Measurements from ENCODE around the gene NCK2.
A peak's percentile ranks its signal among the peaks of the same experiment; 100 is the strongest.

NCK2 gene

DNA sequence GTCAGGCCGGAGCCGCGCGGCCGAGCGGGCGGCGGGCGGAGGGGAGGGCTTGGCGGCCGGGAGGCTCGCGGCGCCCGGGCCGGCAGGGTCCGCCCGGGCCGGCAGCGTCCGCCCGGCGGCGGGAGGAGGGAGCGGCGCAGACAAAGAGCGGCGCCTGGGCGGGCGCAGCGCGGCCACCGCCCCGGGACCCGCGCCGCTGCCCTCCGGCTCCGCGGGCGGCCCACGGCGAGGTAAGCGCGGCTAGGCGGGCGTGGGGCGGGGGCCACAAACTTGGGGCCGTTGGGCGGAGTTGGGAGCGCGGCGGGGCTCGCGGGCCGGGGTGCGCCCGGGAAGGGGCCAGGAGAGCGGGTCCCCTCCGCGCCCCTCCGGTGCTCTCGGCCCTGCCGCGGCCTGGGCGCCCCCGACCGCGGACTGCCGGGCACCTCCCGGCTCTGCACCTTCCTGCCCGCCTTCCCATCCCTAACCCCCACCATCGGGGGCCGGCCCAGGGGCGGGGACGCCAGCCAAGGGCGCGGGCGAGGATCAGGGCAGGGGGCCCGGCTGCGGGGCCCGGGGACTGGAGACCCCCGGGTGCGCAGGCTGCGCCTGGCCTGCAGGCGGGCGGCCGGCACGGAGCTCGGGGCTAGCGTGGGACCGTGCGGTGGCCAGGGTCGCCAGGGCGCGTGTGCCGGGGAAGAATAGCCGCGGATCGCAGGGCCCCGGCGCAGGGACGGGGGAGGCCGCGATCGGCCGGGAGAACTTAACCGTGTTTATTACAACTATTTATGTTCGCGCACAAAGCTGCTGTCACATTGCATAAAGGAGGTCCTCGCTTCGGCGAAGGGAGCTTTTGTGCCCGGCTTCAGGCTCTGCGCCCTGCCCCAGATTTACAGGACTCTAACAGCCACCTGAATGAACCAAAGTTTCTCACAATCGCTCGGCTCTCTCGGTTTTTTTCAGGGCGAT lies at the start of gene NCK2:
Gene NCK2 (plus strand): TSS at position 4 of the 945 bp plus-strand sequence. CDS start 110,152 bp downstream, outside the sequence.
- DNase-seq: peak; percentile 29

DNA sequence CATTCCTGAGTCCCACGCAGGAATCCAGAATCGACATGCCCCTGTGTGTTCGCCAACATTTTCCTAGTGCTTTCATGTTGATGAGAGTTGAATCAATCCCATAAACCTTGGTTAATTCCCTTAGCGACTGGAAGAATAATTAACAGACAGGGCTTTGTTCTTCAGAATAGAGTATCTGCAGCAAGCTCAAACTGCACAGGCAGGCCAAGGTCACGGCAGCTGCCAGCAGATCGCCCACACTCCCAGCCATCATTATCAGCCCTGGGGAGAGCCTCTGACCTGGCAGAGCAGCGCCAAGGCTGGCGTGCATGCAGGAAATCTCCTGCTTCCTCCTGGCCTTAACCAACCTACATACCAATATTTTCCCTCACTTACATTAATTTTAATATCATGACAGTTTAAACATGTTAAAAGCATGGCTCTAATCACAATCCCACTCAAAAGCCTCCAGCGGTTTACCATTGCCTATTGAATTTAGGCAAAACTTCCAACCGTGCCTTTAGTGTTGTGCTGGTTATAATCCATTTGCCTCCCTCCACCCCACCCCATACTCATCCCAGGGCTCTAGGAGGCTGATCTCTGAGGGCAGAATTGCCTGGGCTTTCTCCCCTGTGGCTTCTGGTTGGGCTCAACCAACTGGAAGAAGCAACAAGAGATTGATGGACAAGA lies 46.8 kb upstream of the NCK2 start:
- no peak for DNase-seq

DNA sequence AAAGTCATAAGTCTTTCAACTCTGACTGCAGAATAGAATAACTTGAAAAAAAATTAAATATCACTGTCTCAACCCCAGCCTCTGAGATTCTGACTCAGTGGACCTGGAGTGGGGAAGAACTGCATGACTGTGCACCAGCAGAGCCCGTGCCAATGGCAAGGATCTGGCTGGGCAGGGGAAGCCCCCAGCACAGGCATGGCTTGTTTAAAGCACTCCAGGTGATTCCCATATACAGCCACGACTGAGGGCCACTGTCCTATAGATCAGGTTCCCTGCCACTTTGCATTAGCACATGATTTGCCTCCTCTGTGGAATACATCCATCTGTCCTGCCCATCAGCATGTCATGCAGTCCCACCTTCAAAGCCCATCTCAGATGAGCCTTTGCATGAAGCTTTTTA lies 45.9 kb upstream of the NCK2 start:
- DNase-seq: no peak

DNA sequence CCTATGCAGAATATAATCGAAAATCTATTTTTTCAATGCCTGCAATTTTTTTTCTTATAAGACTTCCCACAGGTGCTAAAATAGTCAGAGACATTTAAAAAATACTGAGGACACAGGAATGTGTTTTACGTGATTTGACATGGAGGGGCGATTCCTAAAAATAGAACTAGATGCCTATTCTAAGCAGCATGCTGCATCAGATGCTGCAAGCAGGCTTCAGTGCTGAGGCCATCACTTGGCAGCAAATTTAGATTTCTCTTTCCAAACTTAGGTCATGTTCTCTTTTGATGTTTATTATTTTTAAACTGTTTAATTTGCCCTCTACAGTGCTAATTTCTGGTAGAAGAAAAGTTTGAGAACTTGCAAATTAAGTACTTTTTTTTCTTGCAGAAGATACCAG lies 43.7 kb upstream of the NCK2 start:
- DNase-seq: no peak

DNA sequence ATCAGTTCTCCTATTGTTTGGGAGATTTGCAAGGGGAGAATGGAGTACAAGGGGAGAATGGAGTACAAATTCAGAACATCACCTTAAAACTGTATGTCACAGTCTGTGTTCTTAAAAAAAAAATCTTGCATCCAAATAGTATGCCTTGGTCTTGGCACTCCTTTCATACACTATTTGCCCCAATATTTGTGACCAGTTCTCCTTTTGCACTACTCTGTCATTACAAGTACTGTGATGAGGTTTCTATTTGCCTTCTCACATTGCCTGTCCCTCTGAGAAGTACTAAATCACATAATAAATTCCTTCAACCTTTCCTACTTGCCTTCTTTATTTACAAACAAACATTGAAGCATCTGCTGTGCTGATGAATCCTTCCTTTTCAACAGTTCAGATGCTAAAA lies 36.0 kb upstream of the NCK2 start:
- DNase-seq: no peak

DNA sequence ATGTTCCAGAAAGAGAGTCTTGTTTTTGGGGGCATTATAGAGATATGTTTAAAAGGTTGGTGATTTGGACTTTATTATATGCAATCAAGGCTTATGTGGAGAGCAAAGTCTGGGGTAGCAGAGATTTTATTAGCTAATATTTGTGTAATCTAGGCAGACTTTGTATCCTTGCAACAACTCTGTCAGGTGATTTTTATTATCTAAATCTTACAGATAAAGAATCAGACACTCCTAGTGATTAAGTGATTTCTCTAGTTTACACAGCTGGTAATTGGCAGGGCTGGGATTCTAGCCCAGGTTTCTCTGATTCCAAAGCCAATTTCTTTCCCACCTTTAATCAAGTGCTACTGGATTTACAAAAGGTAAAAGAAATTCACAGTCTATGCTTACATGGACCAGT lies 33.3 kb upstream of the NCK2 start:
- DNase-seq: no peak

DNA sequence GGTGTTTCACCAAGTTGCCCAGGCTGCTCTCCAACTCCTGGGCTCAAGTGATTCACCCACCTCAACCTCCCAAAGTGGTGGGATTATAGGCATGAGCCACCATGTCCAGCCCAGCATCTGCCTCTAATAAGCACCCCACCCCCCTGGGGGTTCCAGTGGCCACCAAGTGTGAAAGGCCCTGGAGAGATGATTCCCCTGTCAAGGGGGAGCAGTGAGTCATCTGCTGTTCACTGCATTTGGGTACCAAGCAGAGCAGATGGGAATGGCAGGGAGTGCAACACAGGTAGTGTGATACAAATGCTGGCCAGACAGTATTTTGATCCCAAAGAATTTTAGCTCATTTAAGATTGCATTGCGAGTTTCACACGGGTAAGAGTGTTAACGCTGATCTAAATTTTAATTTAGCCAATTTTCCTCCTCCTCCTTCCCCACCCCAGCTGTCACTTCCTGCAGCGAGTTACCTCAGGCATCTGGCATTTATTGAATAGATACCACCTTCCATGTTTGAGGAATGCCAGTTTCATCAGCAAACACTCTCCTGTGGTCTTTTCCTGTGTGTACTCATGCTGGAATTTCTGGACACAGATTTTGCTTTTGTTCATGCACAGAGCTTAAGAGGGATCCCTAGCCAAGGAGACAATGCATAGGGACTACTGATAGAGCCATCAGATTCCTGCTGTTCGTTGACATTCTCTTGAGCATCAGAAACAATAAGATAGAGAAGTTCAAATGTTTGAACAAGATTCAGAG lies 32.4 kb upstream of the NCK2 start:
- DNase-seq: no peak

DNA sequence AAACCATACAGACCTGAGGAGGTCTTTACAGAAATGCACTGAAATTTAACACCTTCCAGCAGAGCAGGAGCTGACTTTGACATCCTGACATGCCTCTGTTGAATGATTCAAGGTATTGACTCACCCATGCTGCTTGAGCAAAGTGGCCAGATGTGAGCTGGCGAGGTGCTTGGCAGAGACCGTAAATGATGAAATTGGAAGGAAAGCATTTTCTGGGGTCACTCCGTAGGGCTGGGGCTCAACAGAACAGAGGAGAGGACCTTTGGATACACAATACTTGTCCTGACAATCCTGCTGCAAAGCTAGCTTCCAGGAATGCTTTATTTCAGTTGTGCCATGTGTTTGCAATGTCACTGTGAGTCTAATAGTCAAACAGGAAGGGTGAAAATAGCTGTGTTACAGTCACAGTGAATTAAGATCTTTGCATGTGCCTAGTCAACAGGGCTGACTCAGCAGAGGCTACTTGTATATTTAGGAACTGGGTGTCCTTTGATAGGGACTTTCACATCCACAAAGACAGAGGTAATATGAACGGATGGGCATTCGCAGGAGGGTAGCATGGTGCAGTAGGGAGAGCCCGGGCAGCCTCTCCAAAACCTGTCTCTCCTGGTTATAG lies 31.6 kb upstream of the NCK2 start:
- DNase-seq: no peak

DNA sequence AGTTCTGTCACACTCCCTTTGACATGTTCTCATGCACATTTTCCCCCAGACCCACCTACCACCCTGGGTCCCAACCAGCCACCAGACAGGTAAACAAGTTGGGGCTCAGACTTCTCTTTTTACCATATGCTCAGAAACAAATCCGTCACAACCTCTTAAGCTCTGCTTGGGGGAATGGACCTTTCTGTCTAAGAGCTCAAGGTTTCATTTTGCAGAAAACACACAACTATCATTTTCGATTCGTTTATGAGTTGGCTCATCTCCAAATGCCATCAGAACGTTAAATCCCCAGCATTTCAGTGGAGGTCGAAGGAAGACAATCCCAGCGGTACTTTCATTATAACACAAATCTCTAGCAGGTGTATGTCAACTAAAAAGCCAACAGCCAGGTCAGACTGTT lies 30.6 kb upstream of the NCK2 start:
- DNase-seq: no peak

DNA sequence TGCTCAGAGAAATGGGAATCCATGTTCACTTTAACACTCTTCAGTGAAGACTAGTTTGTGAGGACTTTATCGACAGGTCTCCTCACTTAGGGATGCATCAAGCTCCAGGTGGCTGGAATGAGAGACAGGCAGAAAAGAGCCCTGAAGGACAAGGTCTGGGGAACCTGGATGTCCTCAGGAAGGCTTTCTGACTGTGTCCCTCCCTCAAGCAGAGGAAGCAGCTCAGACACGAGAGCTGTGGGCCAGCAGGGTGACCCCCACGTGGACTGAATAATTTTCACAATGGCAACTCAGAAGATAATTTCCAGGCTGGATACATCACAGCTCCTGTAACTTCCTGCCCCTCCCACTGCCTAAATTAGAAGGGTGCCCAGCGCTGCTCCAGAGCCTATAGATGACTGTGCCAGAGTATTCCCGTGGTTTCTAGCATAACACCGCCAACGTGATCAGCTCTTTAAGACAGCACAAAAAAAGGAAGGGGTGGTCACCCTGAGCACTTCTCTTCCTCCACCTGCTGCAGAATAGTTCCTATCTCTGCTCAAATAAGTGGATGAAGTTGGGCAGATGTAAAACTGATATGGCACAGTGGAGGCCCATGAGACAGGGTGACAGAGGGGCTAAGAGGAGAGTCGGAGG lies 25.7 kb upstream of the NCK2 start:
- no peak for DNase-seq

DNA sequence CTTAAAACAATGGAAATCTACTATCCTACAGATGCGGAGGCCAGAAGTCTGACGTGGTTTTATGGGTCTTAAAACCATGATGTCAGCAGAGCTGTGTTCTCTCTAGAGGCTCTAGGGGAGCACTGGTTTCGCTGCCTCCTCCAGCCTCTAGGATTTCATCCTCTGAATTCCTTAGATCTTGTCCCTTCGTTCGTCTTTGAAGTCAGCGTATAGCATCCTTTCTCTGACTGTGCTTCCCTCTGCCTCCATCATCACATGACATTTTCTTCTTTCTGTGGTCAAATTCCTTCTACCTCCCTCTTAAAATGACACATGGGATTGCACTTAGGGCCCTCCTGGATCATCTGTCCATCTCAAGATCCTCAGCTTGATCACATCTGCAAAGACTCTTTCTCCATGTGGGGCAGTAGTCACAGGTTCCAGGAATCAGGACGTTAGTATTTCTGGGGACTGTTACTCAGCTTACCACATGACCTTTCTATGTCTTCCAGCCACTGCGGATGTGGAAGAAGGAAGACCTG lies 22.7 kb upstream of the NCK2 start:
- no peak for DNase-seq

DNA sequence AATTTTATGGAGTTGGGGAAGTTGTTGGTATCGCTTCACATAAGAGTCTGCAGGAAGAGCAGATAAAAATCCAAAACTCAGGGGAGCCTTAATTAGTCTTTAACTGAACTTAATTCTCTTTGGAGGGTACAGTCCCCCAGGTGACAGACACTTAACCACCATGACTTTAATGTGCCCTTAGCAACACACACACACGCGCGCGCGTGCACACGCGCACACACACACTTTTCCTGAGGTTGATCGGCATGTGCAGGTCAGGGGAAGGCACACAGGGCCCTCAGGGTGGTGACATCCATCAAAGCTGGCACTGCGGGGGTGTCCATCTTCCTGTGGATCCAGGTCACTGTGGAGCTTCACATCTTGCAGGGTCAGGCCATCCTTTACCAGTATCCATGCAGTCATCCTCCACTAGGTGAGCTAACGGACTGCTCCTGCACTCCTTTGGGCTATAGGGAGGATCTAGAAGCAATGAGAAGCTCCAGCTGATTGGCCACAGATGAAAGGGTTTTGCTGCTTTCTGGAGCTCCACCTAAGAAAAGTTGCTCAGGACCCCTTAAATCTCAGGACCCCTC lies 21.9 kb upstream of the NCK2 start:
- DNase-seq: no peak

DNA sequence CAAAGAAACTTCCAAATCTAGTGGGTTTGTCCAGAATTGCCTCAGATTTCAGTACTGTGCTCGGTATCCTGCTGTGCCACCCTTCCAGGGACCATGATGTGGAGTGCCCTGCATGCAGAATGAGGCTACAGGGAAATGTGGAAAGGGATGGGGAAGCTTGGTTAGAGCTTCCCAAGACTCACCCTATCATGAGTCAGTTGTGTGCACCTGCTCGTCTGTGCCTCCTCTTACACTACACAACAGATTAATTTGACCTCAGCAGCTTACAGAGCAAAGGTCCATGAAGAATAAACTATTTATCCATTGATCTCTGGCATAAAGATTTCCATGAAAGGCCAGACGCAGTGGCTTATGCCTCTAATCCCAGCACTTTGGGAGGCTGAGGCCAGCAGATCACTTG lies 21.3 kb upstream of the NCK2 start:
- DNase-seq: no peak

DNA sequence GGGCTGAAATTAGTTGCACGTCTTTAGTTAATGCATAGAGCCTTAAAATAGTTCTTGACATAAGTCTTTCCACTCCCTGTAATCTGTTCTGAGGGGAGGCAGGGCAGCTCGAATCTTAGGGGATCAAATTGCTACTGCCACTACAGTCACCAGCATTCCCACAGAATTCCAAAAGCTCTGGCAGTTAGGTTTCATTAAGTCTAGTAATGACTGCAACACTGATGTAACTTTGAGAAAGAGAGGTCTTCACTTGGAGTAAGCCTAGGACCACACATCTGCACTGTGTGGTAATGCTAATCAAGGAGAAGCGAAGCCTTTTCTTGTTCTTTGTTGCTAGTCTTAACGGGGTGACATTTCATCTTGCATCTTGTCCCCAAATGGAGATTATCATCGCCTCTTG lies 19.3 kb upstream of the NCK2 start:
- no peak for DNase-seq

DNA sequence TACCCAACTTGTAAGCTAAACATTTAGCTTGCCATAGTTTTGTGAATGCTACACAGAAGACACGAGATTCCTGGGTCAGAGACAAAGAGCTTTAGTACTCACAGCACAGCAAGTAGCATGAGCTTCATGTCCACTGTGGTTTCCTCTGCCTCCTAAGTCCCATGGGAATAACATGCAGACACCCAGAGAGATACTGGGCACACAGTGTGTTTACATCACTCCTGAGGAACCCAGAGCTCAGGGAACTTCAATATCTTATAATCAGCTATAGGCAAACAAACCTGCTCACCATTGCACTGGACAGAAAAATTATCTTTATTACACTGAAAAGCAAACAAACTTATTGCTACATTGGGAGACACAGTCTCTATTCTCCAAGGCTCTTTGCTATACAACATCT lies 14.5 kb upstream of the NCK2 start:
- no peak for DNase-seq

DNA sequence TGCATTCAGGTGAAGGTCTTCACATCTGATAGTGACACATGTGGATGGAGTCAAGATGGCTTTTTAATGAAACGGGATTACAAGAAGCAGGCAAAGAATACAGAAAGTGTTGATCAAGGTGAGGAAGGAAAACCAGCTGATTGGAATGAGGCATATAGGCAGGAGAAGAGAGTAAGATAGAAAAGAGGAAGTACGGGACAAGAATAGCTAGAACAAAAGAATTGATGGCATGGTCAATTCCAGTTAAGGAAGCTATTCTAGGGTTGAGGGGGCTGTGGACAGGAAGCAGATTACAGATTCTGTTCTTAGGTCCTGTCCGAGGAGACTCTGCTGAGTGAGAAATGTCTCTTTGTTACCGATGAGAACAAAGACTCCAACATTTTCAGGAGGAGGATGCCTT lies 13.2 kb upstream of the NCK2 start:
- no peak for DNase-seq

DNA sequence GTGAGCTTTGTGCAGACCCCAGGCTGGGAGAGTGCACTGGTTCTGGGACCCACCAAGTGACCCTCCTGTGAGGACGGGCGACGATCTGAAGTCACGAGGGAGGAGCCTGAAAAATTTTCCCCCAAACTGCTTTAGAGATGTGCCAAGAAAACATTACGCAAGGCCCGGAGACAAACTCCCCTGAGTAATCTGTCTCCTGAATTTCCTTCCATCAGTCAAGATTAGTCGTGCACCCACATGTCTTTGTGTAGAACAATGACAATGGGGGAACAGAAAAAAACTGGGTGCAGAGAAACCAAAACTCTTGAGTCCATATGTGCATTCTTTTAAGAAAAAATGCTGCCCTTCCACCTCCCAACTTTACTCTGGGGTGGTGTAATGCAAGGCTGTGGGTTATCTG lies 12.6 kb upstream of the NCK2 start:
- DNase-seq: no peak

DNA sequence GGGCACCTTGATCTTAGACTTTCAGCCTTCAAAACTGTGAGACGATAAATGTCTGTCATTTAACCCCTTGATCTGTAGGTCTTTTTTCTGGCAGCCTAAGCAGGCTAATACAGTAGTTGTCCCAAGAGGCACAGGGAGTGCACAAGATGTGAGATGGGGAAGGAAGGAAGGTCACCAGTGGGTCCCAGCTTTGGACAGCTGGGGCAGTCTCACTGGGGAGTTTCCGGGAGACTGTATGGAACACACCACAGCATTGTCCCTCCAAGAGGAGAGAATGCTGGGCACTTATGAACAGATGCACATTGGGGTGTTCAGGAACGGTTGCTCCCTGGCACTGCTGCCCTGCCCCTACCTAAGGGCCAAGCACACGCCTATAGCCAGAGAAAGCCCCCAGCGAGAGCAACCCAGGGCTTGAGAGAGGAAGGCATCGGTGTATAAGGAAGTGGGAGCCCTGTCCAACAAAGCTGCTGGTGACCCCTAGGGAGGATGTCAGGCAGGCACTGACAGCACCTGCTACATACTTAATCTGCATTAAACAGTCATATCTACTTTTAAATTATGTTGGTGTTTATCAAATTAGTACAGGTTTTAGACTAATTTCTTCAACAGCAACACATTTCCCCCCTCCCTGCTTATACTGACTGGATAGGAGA lies 11.6 kb upstream of the NCK2 start:
- DNase-seq: no peak

DNA sequence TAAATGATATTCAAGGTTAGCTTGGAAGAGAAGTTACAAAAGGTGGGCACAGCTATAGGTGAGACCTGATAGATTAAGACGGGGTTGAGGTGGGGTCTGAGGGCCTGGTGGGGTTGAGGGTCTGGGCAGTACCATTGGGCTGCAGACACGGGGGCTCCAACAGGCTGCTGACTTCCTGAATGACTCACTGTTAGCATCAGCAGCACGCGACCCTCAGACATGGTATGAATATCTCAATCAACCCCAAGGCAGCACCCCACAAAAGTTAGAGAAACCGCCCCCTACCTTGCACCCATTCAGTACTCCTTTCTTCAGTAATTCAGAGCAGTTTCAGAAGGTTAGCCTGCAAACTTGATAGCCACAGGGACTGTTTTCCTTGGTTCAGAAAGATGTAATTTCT lies 10.8 kb upstream of the NCK2 start:
- no peak for DNase-seq

DNA sequence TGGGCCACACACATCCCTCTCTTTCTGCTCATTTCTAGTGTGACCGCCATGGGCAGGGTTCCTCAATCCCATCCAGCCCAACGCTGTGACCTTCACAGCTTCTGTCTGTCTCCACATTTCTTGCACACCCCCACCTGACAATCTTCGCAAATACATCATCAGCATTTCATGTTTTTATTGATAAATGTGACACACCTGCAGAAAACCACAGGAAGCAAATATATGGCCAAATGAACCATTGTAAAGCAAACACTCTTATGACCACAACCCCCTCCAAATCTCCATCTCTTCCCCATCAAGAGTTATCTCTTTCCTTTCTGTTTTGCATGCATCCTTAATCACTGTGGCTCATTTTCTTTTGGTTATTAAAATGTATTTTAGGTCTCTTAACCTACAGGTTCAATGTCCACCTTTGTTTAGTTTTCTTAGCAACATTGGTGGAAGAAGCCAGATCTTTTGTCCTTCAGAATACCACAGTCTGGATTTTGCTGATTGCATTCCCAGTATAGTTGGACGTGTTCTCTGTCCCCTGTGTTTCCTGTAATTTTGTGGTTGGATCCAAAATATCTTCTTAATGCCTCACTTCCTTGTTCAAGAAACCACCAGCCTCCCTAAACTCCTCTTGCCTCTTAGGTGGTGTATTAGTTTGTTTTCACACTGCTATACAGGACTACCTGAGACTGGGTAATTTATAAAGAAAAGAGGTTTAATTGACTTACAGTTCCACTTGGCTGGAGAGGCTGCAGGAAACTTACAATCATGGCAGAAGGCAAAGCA lies 9.8 kb upstream of the NCK2 start:
- no peak for DNase-seq

DNA sequence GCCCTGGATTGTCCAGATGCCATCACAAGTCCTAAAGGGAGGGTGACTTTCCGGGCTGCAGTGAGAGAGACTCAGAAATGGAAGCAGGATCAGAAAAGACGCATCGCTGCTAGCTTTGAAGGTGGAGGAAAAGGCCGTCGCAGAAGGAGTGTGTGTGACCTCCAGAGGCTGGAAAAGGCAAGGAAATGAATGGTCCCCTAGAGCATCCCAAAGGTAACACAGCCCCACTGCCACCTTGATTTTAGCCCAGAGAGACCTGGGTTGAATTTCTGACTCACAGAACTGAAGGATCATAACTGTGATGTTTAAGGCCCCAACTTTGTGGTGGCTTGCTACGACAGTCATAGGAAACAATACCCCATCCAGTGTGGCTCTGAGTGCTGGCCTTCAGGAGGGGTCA lies 8.6 kb upstream of the NCK2 start:
- no peak for DNase-seq

Measured in stimulated activated naive CD4-positive, alpha-beta T cell treated with Interleukin-2 at 50 U/mL for 16 hours (primary cell).